IPS-18c (cell line): ENCODE measurements around the gene MGAM2.

Experiments used
- H3K4me3 ChIP-seq: 2 replicates; pipeline ENCODE4 v1.7.0; 2013; ENCODE audit warnings: low read depth, mild to moderate bottlenecking, low read length, moderate library complexity; ENCODE audit not compliant: insufficient read depth
- H3K9me3 ChIP-seq: one replicate; pipeline ENCODE4 v1.6.1; 2013; ENCODE audit warnings: mild to moderate bottlenecking, low read length, moderate library complexity; ENCODE audit not compliant: control insufficient read depth, insufficient read depth

Gene MGAM2

GRCh38 chr7:142110098-142110497, 1.4 kb upstream of the MGAM2 start:
- H3K4me3 ChIP-seq = no peak overlapping the region
- no peaks in the 10 kb centered on the region for H3K9me3 ChIP-seq

GRCh38 chr7:142110638-142111037, 880 bp upstream of the MGAM2 start:
- H3K4me3 ChIP-seq = no peak overlapping the region

GRCh38 chr7:142112086-142112485, 568 bp downstream of the MGAM2 start:
- Histone ChIP-seq H3K4me3 (no peak overlapping the region), H3K9me3 (no peaks in the 10 kb centered on the region)

More at GRCh38 chr7:142110638-142111037, 880 bp upstream of the MGAM2 start:
- no peaks in the 10 kb centered on the region for H3K9me3 ChIP-seq

GRCh38 chr7:142114207-142114606, 2.7 kb downstream of the MGAM2 start:
- Histone ChIP-seq H3K9me3 (no peaks in the 10 kb centered on the region), H3K4me3 (no peak overlapping the region)

- no peak overlapping the region for H3K4me3 ChIP-seq
- no peaks in the 10 kb centered on the region for H3K9me3 ChIP-seq
Observed at GRCh38 chr7:142120524-142120923, 9.0 kb downstream of the MGAM2 start.

GRCh38 chr7:142123184-142123583, 11.7 kb downstream of the MGAM2 start:
- Histone ChIP-seq H3K9me3 (no peaks in the 10 kb centered on the region), H3K4me3 (no peak overlapping the region)

GRCh38 chr7:142125256-142125955, 13.9 kb downstream of the MGAM2 start:
- Histone ChIP-seq H3K9me3 (no peaks in the 10 kb centered on the region), H3K4me3 (no peak overlapping the region)

GRCh38 chr7:142130267-142130666, 18.7 kb downstream of the MGAM2 start:
- no peak overlapping the region for H3K4me3 ChIP-seq
- H3K9me3 ChIP-seq = no peaks in the 10 kb centered on the region

- Histone ChIP-seq H3K4me3 (no peak overlapping the region), H3K9me3 (no peaks in the 10 kb centered on the region)
Observed at GRCh38 chr7:142131439-142132185, 20.1 kb downstream of the MGAM2 start.

GRCh38 chr7:142133731-142134148, 22.2 kb downstream of the MGAM2 start:
- Histone ChIP-seq H3K9me3 (no peaks in the 10 kb centered on the region), H3K4me3 (no peak overlapping the region)

- Histone ChIP-seq H3K9me3 (no peaks in the 10 kb centered on the region), H3K4me3 (no peak overlapping the region)
Observed at GRCh38 chr7:142134909-142135308, 23.4 kb downstream of the MGAM2 start.

- Histone ChIP-seq H3K4me3 (no peak overlapping the region), H3K9me3 (no peaks in the 10 kb centered on the region)
Observed at GRCh38 chr7:142138996-142139395, 27.5 kb downstream of the MGAM2 start.

GRCh38 chr7:142139597-142140400, 28.3 kb downstream of the MGAM2 start:
- Histone ChIP-seq H3K9me3 (no peaks in the 10 kb centered on the region), H3K4me3 (no peak overlapping the region)

- no peak overlapping the region for H3K4me3 ChIP-seq
- no peaks in the 10 kb centered on the region for H3K9me3 ChIP-seq
Observed at GRCh38 chr7:142140401-142140959, 29.0 kb downstream of the MGAM2 start.

GRCh38 chr7:142142702-142143101, 31.2 kb downstream of the MGAM2 start:
- Histone ChIP-seq H3K9me3 (no peaks in the 10 kb centered on the region), H3K4me3 (no peak overlapping the region)

- Histone ChIP-seq H3K9me3 (no peaks in the 10 kb centered on the region), H3K4me3 (no peak overlapping the region)
Observed at GRCh38 chr7:142146124-142146523, 34.6 kb downstream of the MGAM2 start.

- no peak overlapping the region for H3K4me3 ChIP-seq
Observed at GRCh38 chr7:142150356-142150755, 38.8 kb downstream of the MGAM2 start.

More at GRCh38 chr7:142150356-142150755, 38.8 kb downstream of the MGAM2 start:
- no peaks in the 10 kb centered on the region for H3K9me3 ChIP-seq
